Effector CD4-positive, alpha-beta T cell (primary cell): ENCODE measurements around the gene ZNF710.

Source experiments
- DNase-seq: peaks from one replicate; pipeline ENCODE4 v3.0.0-alpha.2; 2020

ZNF710 gene

GRCh38 chr15:90019611-90020010 lies 18.5 kb downstream of the ZNF710 start:
- DNase-seq, result no peak

GRCh38 chr15:90020021-90020735 lies 19.1 kb downstream of the ZNF710 start:
- DNase-seq, result no peak

- DNase-seq, result no peak
These were observed 19.9 kb downstream of the ZNF710 start for GRCh38 chr15:90020936-90021507.

- no peak for DNase-seq
These were observed 21.2 kb downstream of the ZNF710 start for GRCh38 chr15:90022345-90022744.

GRCh38 chr15:90022905-90023700 lies 22.0 kb downstream of the ZNF710 start:
- no peak for DNase-seq

- DNase-seq, result no peak
These were observed 23.3 kb downstream of the ZNF710 start for GRCh38 chr15:90024406-90024805.

- no peak for DNase-seq
These were observed 24.4 kb downstream of the ZNF710 start for GRCh38 chr15:90025489-90026033.

- DNase-seq, result no peak
These were observed 27.3 kb downstream of the ZNF710 start for GRCh38 chr15:90028376-90028944.

- DNase-seq, result no peak
These were observed 27.9 kb downstream of the ZNF710 start for GRCh38 chr15:90029024-90029423.

- DNase-seq, result no peak
These were observed 29.3 kb downstream of the ZNF710 start for GRCh38 chr15:90030376-90030775.

- DNase-seq, result no peak
These were observed 30.2 kb downstream of the ZNF710 start for GRCh38 chr15:90031231-90031791.

- no peak for DNase-seq
These were observed 31.9 kb downstream of the ZNF710 start for GRCh38 chr15:90033006-90033405.

GRCh38 chr15:90033448-90033847 lies 32.3 kb downstream of the ZNF710 start:
- no peak for DNase-seq

GRCh38 chr15:90035095-90035839 lies 34.1 kb downstream of the ZNF710 start:
- DNase-seq, result no peak

GRCh38 chr15:90035840-90036230 lies 34.7 kb downstream of the ZNF710 start:
- no peak for DNase-seq

GRCh38 chr15:90036343-90036742 lies 35.2 kb downstream of the ZNF710 start:
- no peak for DNase-seq

GRCh38 chr15:90036806-90037510 lies 35.8 kb downstream of the ZNF710 start:
- DNase-seq, result no peak

- DNase-seq, result no peak
These were observed 36.4 kb downstream of the ZNF710 start for GRCh38 chr15:90037511-90037860.

GRCh38 chr15:90037961-90038631 lies 37.0 kb downstream of the ZNF710 start:
- no peak for DNase-seq

- no peak for DNase-seq
These were observed 37.5 kb downstream of the ZNF710 start for GRCh38 chr15:90038632-90039095.

GRCh38 chr15:90039996-90040395 lies 38.9 kb downstream of the ZNF710 start:
- DNase-seq, result no peak
